ENCODE measurements around the gene DERA.
"Not testable (repeated sequence)": the region's sequence is repeated elsewhere in the genome, so short reads cannot be mapped to it uniquely, and the experiment has no call there.

DERA gene

DNA sequence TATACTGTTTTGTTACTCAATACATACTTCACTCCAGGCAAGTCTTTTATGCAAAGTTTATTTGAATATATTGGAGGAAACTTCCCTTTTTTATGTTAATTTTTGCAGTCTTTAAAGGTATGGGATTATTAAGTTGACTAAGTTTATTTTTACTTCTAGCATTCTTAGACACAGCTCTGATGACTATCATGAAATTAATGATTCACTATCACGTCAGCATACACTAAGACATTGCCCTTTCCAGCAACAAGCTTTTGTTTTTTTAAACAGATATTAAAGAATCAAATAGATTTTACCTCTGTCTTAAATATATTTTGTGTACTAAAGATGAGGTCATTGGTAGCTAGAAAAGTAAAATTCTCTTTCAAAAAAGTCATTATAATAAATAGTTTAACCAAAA, 52.1 kb downstream of the DERA start:
- Histone ChIP-seq H3K4me2 (ENCODE audit: low read length) (no peak overlapping the region), H3K36me3 (ENCODE audit: insufficient read depth, low read length) (peaks cover 34% of the 10 kb centered on the region), H3K4me3 (ENCODE audit: low read depth, low read length, poor library complexity, severe bottlenecking) (no peak overlapping the region), H3F3A (ENCODE audit: insufficient read depth, low read length) (no peaks in the 10 kb centered on the region), H3K9me2 (ENCODE audit: low read depth, low read length) (no peaks in the 10 kb centered on the region), H3K27me3 (ENCODE audit: insufficient read depth, low read length) (no peaks in the 10 kb centered on the region), H3K27ac (ENCODE audit: low read depth, low read length, poor library complexity, severe bottlenecking) (no peak overlapping the region), H3K4me1 (ENCODE audit: insufficient read depth, low read length, severe bottlenecking) (no peaks in the 10 kb centered on the region), H2AFZ (ENCODE audit: low read length) (no peak overlapping the region), H4K20me1 (ENCODE audit: insufficient read depth, low read length) (no peaks in the 10 kb centered on the region), H3K9me3 (ENCODE audit: low read length) (no peaks in the 10 kb centered on the region), H3K79me2 (ENCODE audit: insufficient read depth, low read length) (no peaks in the 10 kb centered on the region), H3K9ac (ENCODE audit: low read length) (no peak overlapping the region)
- no peak for TF ChIP-seq CTCF (IDR thresholded peaks at IDR 0.05; ENCODE audit: low read length)

DNA sequence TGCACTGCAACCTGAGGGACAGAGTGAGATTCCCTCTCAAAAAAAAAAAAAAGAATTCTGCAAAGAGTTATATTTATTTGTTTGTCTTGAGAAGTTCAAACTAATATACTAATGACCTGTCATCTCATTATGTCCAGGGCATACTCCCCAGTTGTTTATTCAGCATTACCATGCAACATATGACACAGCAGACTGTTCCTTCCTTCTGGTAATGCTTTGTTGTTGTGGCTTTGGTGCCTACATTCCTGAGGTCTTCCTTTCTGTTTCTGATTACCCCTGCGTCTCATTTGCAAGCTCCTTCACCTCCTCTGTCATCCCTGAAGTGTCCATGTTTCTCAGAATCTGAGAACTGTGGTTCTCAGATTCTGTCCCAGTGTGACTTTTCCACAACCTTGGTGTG, 55.3 kb downstream of the DERA start:
- Histone ChIP-seq H3F3A (ENCODE audit: insufficient read depth, low read length) (no peaks in the 10 kb centered on the region), H3K27me3 (ENCODE audit: insufficient read depth, low read length) (no peaks in the 10 kb centered on the region), H3K9ac (ENCODE audit: low read length) (no peak overlapping the region), H3K27ac (ENCODE audit: low read depth, low read length, poor library complexity, severe bottlenecking) (no peak overlapping the region), H3K9me2 (ENCODE audit: low read depth, low read length) (no peaks in the 10 kb centered on the region), H3K4me1 (ENCODE audit: insufficient read depth, low read length, severe bottlenecking) (no peaks in the 10 kb centered on the region), H3K4me3 (ENCODE audit: low read depth, low read length, poor library complexity, severe bottlenecking) (no peak overlapping the region), H3K79me2 (ENCODE audit: insufficient read depth, low read length) (no peaks in the 10 kb centered on the region), H4K20me1 (ENCODE audit: insufficient read depth, low read length) (no peaks in the 10 kb centered on the region), H2AFZ (ENCODE audit: low read length) (no peak overlapping the region), H3K9me3 (ENCODE audit: low read length) (no peaks in the 10 kb centered on the region), H3K36me3 (ENCODE audit: insufficient read depth, low read length) (peaks cover 27% of the 10 kb centered on the region), H3K4me2 (ENCODE audit: low read length) (no peak overlapping the region)
- TF ChIP-seq CTCF (IDR thresholded peaks at IDR 0.05; ENCODE audit: low read length) = no peak
- no peak for TF ChIP-seq EZH2 (IDR thresholded peaks at IDR 0.05; ENCODE audit: borderline replicate concordance, low read length)

- H3K9me2 ChIP-seq (ENCODE audit: low read depth, low read length) = not testable (repeated sequence)
These were observed 55.9 kb downstream of the DERA start for GRCh38 chr12:15967053-15967452.

DNA sequence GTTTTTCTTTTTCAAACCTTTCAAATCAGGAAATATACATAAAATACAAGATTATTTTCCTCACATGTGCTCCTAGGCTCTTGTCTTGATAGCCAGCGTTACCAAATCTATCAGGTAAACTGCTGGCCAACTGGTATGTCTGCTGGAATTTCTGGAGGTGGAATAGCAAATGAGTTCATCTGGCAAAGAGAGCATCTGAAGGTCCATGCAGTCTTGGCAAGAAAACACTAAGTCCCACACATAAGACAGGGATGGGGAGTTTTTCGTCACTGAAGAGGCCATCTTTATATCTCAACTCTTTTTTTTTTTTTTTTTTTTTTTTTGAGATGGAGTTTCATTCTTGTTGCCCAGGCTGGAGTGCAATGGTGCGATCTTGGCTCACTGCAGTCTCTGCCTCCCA, 60.1 kb downstream of the DERA start:
- no peaks in the 10 kb centered on the region for H3K9me2 ChIP-seq (ENCODE audit: low read depth, low read length)
- no peaks in the 10 kb centered on the region for H3K9me3 ChIP-seq (ENCODE audit: low read length)
- no peaks in the 10 kb centered on the region for H3K79me2 ChIP-seq (ENCODE audit: insufficient read depth, low read length)
- no peak overlapping the region for H3K4me2 ChIP-seq (ENCODE audit: low read length)
- no peaks in the 10 kb centered on the region for H4K20me1 ChIP-seq (ENCODE audit: insufficient read depth, low read length)
- no peaks in the 10 kb centered on the region for H3K4me1 ChIP-seq (ENCODE audit: insufficient read depth, low read length, severe bottlenecking)
- no peak overlapping the region for H2AFZ ChIP-seq (ENCODE audit: low read length)
- H3K4me3 ChIP-seq (ENCODE audit: low read depth, low read length, poor library complexity, severe bottlenecking) = no peak overlapping the region
- TF ChIP-seq EZH2 (IDR thresholded peaks at IDR 0.05; ENCODE audit: borderline replicate concordance, low read length) (no peak), CTCF (IDR thresholded peaks at IDR 0.05; ENCODE audit: low read length) (no peak)
- H3K9ac ChIP-seq (ENCODE audit: low read length) = no peak overlapping the region
- H3K27ac ChIP-seq (ENCODE audit: low read depth, low read length, poor library complexity, severe bottlenecking) = no peak overlapping the region
- H3F3A ChIP-seq (ENCODE audit: insufficient read depth, low read length) = no peaks in the 10 kb centered on the region
- H3K36me3 ChIP-seq (ENCODE audit: insufficient read depth, low read length) = no peaks in the 10 kb centered on the region; the same call in 1 of the 2 replicates
- no peaks in the 10 kb centered on the region for H3K27me3 ChIP-seq (ENCODE audit: insufficient read depth, low read length)

More at GRCh38 chr12:15967053-15967452, 55.9 kb downstream of the DERA start:
- H3K9ac ChIP-seq (ENCODE audit: low read length); H3K27me3 ChIP-seq (ENCODE audit: insufficient read depth, low read length); H3K27ac ChIP-seq (ENCODE audit: low read depth, low read length, poor library complexity, severe bottlenecking); H3K9me3 ChIP-seq (ENCODE audit: low read length); H4K20me1 ChIP-seq (ENCODE audit: insufficient read depth, low read length); H3K4me1 ChIP-seq (ENCODE audit: insufficient read depth, low read length, severe bottlenecking); H3K4me3 ChIP-seq (ENCODE audit: low read depth, low read length, poor library complexity, severe bottlenecking); H3F3A ChIP-seq (ENCODE audit: insufficient read depth, low read length); H3K4me2 ChIP-seq (ENCODE audit: low read length); H3K79me2 ChIP-seq (ENCODE audit: insufficient read depth, low read length); H2AFZ ChIP-seq (ENCODE audit: low read length): not testable (repeated sequence)
- peaks cover 23% of the 10 kb centered on the region for H3K36me3 ChIP-seq (ENCODE audit: insufficient read depth, low read length)

Data from OCI-LY1 (cell line).